ENCODE data around the gene CHMP2B. TPM values are rescaled to one million over a fixed set of nuclear protein-coding genes. Genes with fewer than 3 reads are reported as not detected.

Gene CHMP2B
- total and polyA plus RNA-seq, 2 of the 4 experiments (the other 2 are of a cell fraction), result 6.8 to 14.0 TPM

DNA sequence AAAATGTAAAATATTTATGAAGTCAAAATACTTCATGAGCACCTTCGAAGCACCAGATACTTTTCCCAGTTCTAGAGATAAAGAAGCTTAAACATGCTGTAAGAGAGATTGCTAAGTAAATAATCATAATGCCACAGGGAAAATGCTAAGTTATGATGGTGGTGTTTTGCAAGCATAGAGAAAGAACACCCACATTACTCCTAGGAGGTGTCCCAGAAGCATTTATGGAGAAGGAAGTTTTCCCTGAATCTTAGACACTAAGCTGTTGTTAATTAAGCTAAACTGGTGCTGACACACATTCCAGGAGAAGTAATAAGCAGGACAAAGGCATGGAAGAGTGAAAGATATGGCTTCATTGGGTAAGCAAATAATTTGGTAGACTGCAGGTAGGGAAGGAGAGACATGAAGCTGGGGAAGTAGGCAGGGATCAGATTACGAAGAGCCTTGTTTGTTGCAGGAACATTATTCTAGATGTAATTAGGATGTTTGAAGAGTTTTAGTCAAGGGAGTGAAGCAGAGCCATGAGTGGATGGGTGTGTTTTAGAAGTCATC, 40.4 kb upstream of the CHMP2B start:
- Histone ChIP-seq H3K79me1 (ENCODE audit: low read depth in 1 of 2, low read length in 2 of 2) (no peaks in the 10 kb centered on the region), H3K14ac (replicated peaks; ENCODE audit: low read depth, low read length) (no peak overlapping the region), H2AK5ac (ENCODE audit: low read depth, low read length) (no peak overlapping the region), H2BK120ac (ENCODE audit: low read depth, low read length) (no peak overlapping the region), H2AFZ (replicated peaks; ENCODE audit: low read length, poor library complexity) (no peak overlapping the region), H4K20me1 (ENCODE audit: insufficient read depth, low read length) (no peaks in the 10 kb centered on the region), H4K91ac (ENCODE audit: insufficient read depth, low read depth, low read length) (no peak overlapping the region), H2BK5ac (ENCODE audit: low read depth, low read length, poor library complexity, severe bottlenecking) (no peak overlapping the region), H3K4me3 (ENCODE audit: insufficient read depth, low read depth, low read length) (no peak overlapping the region), H3K27ac (ENCODE audit: insufficient read depth, low read length) (no peak overlapping the region), H3K4me1 (ENCODE audit: control insufficient read depth, insufficient read depth, low read length) (no peaks in the 10 kb centered on the region), H3K36me3 (ENCODE audit: control insufficient read depth, insufficient read depth, low read length) (no peaks in the 10 kb centered on the region), H3K4ac (ENCODE audit: low read depth, low read length) (no peak overlapping the region), H2AK9ac (replicated peaks; ENCODE audit: low read depth, low read length, poor library complexity) (no peak overlapping the region), H3K56ac (ENCODE audit: extremely low read depth, insufficient read depth, low read length) (no peak overlapping the region), H3K23ac (ENCODE audit: low read depth, low read length) (no peak overlapping the region), H2BK15ac (ENCODE audit: low read depth, low read length) (no peak overlapping the region), H3K9me1 (ENCODE audit: insufficient read depth, low read length) (no peaks in the 10 kb centered on the region), H3K4me2 (ENCODE audit: low read depth, low read length) (no peak overlapping the region), H3K9me3 (ENCODE audit: control insufficient read depth, insufficient read depth, low read length) (no peaks in the 10 kb centered on the region), H3K9ac (ENCODE audit: low read depth, low read length) (no peak overlapping the region), H4K5ac (ENCODE audit: low read depth, low read length) (no peak overlapping the region), H4K8ac (ENCODE audit: low read depth in 2 of 2, low read length in 2 of 2) (no peak overlapping the region), H3K18ac (ENCODE audit: low read depth, low read length) (no peak overlapping the region), H2BK20ac (ENCODE audit: low read depth, low read length) (no peak overlapping the region), H3K27me3 (ENCODE audit: control insufficient read depth, insufficient read depth, low read length) (no peaks in the 10 kb centered on the region; the same call in 1 of the 2 replicates)
- POLR2A ChIA-PET (ENCODE audit: unreplicated experiment), result no interaction called here
- dilution Hi-C loops (cut with HindIII; ENCODE audit: low sequenced_read_pairs, unreplicated experiment), result no loop called here
- CTCF ChIA-PET, result no interaction called here
- in situ Hi-C loops (cut with MboI; ENCODE audit: low sequenced_read_pairs), result no loop called here
- WGBS, 2 experiments (ENCODE audit: extremely low coverage in 2 of 2, insufficient read length in 1 of 2), result 83% methylated on average over 1 of the region's 2 CpGs; no CpG with 5 or more reads in 1 of the 2 experiments
- intact Hi-C loops (cut with micrococcal nuclease), result loop anchor here (10.0 kb wide), 1 partner anchor 62 kb away; no protein-coding TSS in a partner anchor
- BruUV-seq (replicated peaks), result no TSS peak
- ATAC-seq (ENCODE audit: low read depth), result no peak
- DNase-seq, result no peak
- TF ChIP-seq BHLHE40 (IDR thresholded peaks at IDR 0.05; ENCODE audit: low read depth, low read length) (no peak), POLR2A (IDR thresholded peaks at IDR 0.05; ENCODE audit: low read depth, low read length) (no peak), RFX5 (IDR thresholded peaks at IDR 0.05; ENCODE audit: low read depth, low read length) (no peak), MAZ (IDR thresholded peaks at IDR 0.05; ENCODE audit: borderline replicate concordance, low read depth, low read length) (no peak), RCOR1 (IDR thresholded peaks at IDR 0.05; ENCODE audit: insufficient replicate concordance, low read length) (no peak), FOS (IDR thresholded peaks at IDR 0.05; ENCODE audit: low read depth, low read length) (no peak), NFE2L2 (IDR thresholded peaks at IDR 0.05; ENCODE audit: low read depth, low read length) (no peak), SMC3 (IDR thresholded peaks at IDR 0.05; ENCODE audit: low read depth, low read length) (no peak), CHD1 (IDR thresholded peaks at IDR 0.05; ENCODE audit: low read depth, low read length) (no peak), CEBPB (IDR thresholded peaks at IDR 0.05; ENCODE audit: low read depth, low read length) (no peak), MXI1 (IDR thresholded peaks at IDR 0.05; ENCODE audit: borderline replicate concordance, low read depth, low read length) (no peak), USF2 (IDR thresholded peaks at IDR 0.05; ENCODE audit: low read depth, low read length) (no peak), MAFK (IDR thresholded peaks at IDR 0.05; ENCODE audit: low read depth, low read length) (no peak)
- TF ChIP-seq, protein P1, sequence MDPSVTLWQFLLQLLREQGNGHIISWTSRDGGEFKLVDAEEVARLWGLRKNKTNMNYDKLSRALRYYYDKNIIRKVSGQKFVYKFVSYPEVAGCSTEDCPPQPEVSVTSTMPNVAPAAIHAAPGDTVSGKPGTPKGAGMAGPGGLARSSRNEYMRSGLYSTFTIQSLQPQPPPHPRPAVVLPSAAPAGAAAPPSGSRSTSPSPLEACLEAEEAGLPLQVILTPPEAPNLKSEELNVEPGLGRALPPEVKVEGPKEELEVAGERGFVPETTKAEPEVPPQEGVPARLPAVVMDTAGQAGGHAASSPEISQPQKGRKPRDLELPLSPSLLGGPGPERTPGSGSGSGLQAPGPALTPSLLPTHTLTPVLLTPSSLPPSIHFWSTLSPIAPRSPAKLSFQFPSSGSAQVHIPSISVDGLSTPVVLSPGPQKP (IDR thresholded peaks at IDR 0.05; ENCODE audit: borderline replicate concordance, low read depth, low read length), result no peak
- TF ChIP-seq, protein P2, sequence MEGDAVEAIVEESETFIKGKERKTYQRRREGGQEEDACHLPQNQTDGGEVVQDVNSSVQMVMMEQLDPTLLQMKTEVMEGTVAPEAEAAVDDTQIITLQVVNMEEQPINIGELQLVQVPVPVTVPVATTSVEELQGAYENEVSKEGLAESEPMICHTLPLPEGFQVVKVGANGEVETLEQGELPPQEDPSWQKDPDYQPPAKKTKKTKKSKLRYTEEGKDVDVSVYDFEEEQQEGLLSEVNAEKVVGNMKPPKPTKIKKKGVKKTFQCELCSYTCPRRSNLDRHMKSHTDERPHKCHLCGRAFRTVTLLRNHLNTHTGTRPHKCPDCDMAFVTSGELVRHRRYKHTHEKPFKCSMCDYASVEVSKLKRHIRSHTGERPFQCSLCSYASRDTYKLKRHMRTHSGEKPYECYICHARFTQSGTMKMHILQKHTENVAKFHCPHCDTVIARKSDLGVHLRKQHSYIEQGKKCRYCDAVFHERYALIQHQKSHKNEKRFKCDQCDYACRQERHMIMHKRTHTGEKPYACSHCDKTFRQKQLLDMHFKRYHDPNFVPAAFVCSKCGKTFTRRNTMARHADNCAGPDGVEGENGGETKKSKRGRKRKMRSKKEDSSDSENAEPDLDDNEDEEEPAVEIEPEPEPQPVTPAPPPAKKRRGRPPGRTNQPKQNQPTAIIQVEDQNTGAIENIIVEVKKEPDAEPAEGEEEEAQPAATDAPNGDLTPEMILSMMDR (conservative IDR thresholded peaks at IDR 0.05; ENCODE audit: low read depth, low read length), result no peak
